Esophagus squamous epithelium (tissue), 5 donors: Measurements from ENCODE around the gene ISL2. TPM values are rescaled to one million over a fixed set of nuclear protein-coding genes. Genes with fewer than 3 reads are reported as not detected.

Experiments
- DNase-seq: peaks from one replicate; lab custom pipeline; 2025; lab: John Stamatoyannopoulos, UW
- H3K27ac ChIP-seq, 4 donors: fragments of 200-600 bp; sonication (generic); one replicate each; pipeline ENCODE4 v1.5.1; 2016 to 2019; ENCODE audit warnings: mild to moderate bottlenecking in 1 of 4
- H3K27me3 ChIP-seq, 4 donors: fragments of 200-600 bp; sonication (generic); 1 replicate in 3 of 4; 2 replicates in 1 of 4; pipeline versions ENCODE4 v1.5.1 to v1.6.0; 2017 to 2021; ENCODE audit warnings: antibody characterized with exemption in 1 of 4
- H3K36me3 ChIP-seq, 3 donors: fragments of 200-600 bp; sonication (generic); one replicate each; pipeline ENCODE4 v1.5.1; 2016 to 2019
- H3K4me1 ChIP-seq, 3 donors: fragments of 200-600 bp; sonication (generic); one replicate each; pipeline ENCODE4 v1.5.1; 2017 to 2019
- H3K4me3 ChIP-seq, 4 donors: fragments of 200-600 bp; sonication (generic); 1 replicate in 3 of 4; 2 replicates in 1 of 4; pipeline ENCODE4 v1.5.1; 2016 to 2019; ENCODE audit warnings: mild to moderate bottlenecking in 2 of 4, moderate library complexity in 1 of 4
- H3K9me3 ChIP-seq, 3 donors: fragments of 200-600 bp; sonication (generic); one replicate each; pipeline ENCODE4 v1.5.1; 2016 to 2019
- CTCF ChIP-seq, 6 experiments: fragments of 450-650 bp in 4 of 6; fragments of 200-600 bp in 2 of 6; sonication (generic) in 2 of 6; IDR thresholded peaks; one replicate each; pipeline ENCODE4 v1.5.1; 2016 to 2019; ENCODE audit warnings: antibody characterized with exemption in 6 of 6, mild to moderate bottlenecking in 4 of 6, moderate library complexity in 4 of 6
- POLR2A ChIP-seq, 4 donors: fragments of 450-650 bp; IDR thresholded peaks; one replicate each; pipeline ENCODE4 v1.6.1; 2017; ENCODE audit warnings: antibody characterized with exemption in 4 of 4, mild to moderate bottlenecking in 4 of 4, moderate library complexity in 3 of 4
- WGBS, 2 donors: methylation state at CpG; one replicate each; pipeline ENCODE4 v1.1.5; 2018; 5-methylcytosine and 5-hydroxymethylcytosine counted together
- intact Hi-C: fragments of 100-400 bp; cut with DNase I; formaldehyde crosslinking; loops from one replicate; pipeline ENCODE4 v1.15.0; 2022
- total RNA-seq, 4 donors: library from RNA; depleted of rRNA; stranded (reverse); fragments of >200 nt; gene quantifications; one replicate each; pipeline ENCODE4 v1.1.0, GENCODE V29; 2016
- donor health status: DM: yes; HTN: yes; CAD: no.

The ISL2 gene
- total RNA-seq, 4 donors from 2014 or later: 0.22 to 0.95 (median 0.70) TPM; not detected in 1

GRCh38 chr15:76346669-76347481 is 10.3 kb downstream of the ISL2 start:
- H3K27ac ChIP-seq: peak overlapping the region; percentile 49 to 74 (median 55)

DNA sequence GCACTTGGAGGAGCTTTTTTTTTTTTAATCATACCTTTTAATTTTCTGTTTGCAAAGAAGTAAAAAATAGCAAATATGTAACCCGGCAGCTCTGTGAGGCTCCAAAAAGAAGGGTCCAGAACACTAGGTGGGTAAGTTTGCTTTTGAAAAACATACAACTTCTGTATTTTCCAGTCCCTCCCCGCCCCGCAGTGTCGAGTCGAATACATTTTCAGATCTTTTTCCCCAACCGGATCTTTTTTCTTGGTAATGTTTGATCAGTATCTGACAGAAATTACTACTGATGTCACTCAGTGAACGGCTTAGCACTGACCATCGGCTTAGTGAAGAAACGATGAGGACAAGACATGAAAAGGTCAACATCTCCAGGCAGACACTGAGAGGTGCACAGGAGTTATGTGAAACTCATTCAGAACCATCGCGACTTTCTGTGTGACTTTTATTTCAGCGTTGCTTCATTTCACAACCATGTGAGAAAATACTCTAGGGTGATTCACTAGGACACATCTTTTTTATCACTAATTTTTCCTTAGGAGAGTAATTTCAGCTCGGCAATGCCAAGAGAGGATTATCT is 11.0 kb downstream of the ISL2 start:
- TF ChIP-seq POLR2A (IDR thresholded peaks at IDR 0.05): no peak
- TF ChIP-seq CTCF (IDR thresholded peaks at IDR 0.05): no peak
- DNase-seq: no peak
- H3K9me3 ChIP-seq: no peaks in the 10 kb centered on the region
- H3K4me3 ChIP-seq: peak overlapping the region; percentile 52 to 69 (median 62)
- peak overlapping the region in 2 of 4 donors; percentile 5 to 59 for H3K27ac ChIP-seq
- peaks cover 18 to 60% (median 21%) of the 10 kb centered on the region in 4 donors for H3K27me3 ChIP-seq
- WGBS, 2 donors: 75 to 77% methylated on average over 12 to 13 of the region's 13 CpGs
- intact Hi-C loops: no loop called here
- peaks cover 0 to 4% (median 0%) of the 10 kb centered on the region in 3 donors for H3K36me3 ChIP-seq
- peaks cover 18 to 32% (median 23%) of the 10 kb centered on the region in 3 donors for H3K4me1 ChIP-seq

More at GRCh38 chr15:76346669-76347481, 10.3 kb downstream of the ISL2 start:
- no peak for DNase-seq
- no peaks in the 10 kb centered on the region for H3K9me3 ChIP-seq
- peaks cover 0 to 4% (median 0%) of the 10 kb centered on the region in 3 donors for H3K36me3 ChIP-seq
- H3K27me3 ChIP-seq: peaks cover 18 to 67% (median 24%) of the 10 kb centered on the region in 4 donors
- H3K4me1 ChIP-seq: peaks cover 25 to 39% (median 27%) of the 10 kb centered on the region in 3 donors
- intact Hi-C loops: no loop called here
- TF ChIP-seq POLR2A (IDR thresholded peaks at IDR 0.05) (no peak), CTCF (IDR thresholded peaks at IDR 0.05) (no peak)
- 10 to 12% methylated on average over 6 to 30 of the region's 74 CpGs for WGBS, 2 donors
- H3K4me3 ChIP-seq: peak overlapping the region; percentile 52 to 69 (median 62)

GRCh38 chr15:76349301-76350070 is 12.9 kb downstream of the ISL2 start:
- intact Hi-C loops: no loop called here
- WGBS, 2 donors: 78 to 93% methylated on average over 1 of the region's 1 CpG

DNA sequence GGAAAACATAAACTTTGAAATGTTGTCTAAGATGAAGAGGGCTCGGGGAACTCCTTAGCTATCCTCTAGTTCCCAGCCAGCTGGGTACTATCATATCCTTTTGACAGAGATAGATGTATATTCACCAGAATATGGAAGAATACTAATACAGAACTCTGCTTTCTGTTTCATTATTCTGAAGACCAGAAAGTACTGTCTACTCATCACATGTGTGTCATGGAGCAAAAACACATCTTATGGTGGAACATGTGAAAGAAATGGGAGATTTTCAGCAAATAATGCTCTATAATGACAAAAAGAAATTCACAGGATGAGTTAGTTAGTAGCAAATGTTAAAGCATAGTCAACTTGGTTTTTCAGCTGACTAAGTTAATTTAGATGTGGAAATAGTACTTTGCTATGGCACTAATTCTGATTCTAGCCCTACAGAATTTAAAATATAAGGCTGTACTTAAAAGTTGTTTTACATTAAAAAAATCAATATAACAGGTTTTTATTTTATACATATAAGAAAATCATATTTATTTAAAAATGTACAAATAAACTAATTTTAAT is 16.5 kb downstream of the ISL2 start:
- no peak overlapping the region for H3K27ac ChIP-seq
- H3K4me1 ChIP-seq: no peaks in the 10 kb centered on the region
- DNase-seq: no peak
- H3K9me3 ChIP-seq: no peaks in the 10 kb centered on the region
- WGBS, 2 donors: 81 to 93% methylated on average over 1 of the region's 1 CpG
- intact Hi-C loops: no loop called here
- peaks cover 0 to 6% (median 0%) of the 10 kb centered on the region in 4 donors for H3K27me3 ChIP-seq
- no peak for TF ChIP-seq POLR2A (IDR thresholded peaks at IDR 0.05)
- no peak for TF ChIP-seq CTCF (IDR thresholded peaks at IDR 0.05)
- H3K36me3 ChIP-seq: peaks cover 0 to 4% (median 0%) of the 10 kb centered on the region in 3 donors
- no peak overlapping the region for H3K4me3 ChIP-seq

More at GRCh38 chr15:76349301-76350070, 12.9 kb downstream of the ISL2 start:
- TF ChIP-seq CTCF (IDR thresholded peaks at IDR 0.05) (no peak), POLR2A (IDR thresholded peaks at IDR 0.05) (no peak)
- peaks cover 0 to 4% (median 0%) of the 10 kb centered on the region in 3 donors for H3K36me3 ChIP-seq
- H3K4me1 ChIP-seq: peaks cover 13 to 24% (median 19%) of the 10 kb centered on the region in 3 donors
- no peak overlapping the region for H3K4me3 ChIP-seq
- no peak for DNase-seq
- H3K27ac ChIP-seq: no peak overlapping the region
- peaks cover 2 to 41% (median 8%) of the 10 kb centered on the region in 4 donors for H3K27me3 ChIP-seq
- H3K9me3 ChIP-seq: no peaks in the 10 kb centered on the region
